Stimulated activated CD4-positive, alpha-beta T cell treated with anti-CD3 and anti-CD28 coated beads, Interleukin-12 subunit alpha, Interleukin-12 subunit beta, amount 100 ng/mL, for 48 hours (primary cell): Measurements from ENCODE around the gene BMP6.
A peak's percentile ranks its signal among the peaks of the same experiment; 100 is the strongest.

Source experiments
- DNase-seq, 3 donors: peaks; one replicate each; pipeline ENCODE4 v3.0.0-alpha.2; 2020; ENCODE audit warnings: low read depth in 2 of 3, low spot score in 1 of 3

The BMP6 gene

GRCh38 chr6:7725849-7726415 lies at the start of gene BMP6:
TSS of gene BMP6 (plus strand) at chr6:7726099. CDS start at chr6:7726956, 857 bp downstream.
- peak; percentile 21 to 45 (median 38) for DNase-seq

GRCh38 chr6:7677229-7677628 lies 48.7 kb upstream of the BMP6 start:
- DNase-seq: no peak

GRCh38 chr6:7680393-7681075 lies 45.4 kb upstream of the BMP6 start:
- no peak for DNase-seq

- DNase-seq: no peak
Observed at GRCh38 chr6:7681449-7681848, 44.5 kb upstream of the BMP6 start.

- no peak for DNase-seq
Observed at GRCh38 chr6:7684076-7684475, 41.8 kb upstream of the BMP6 start.

- no peak for DNase-seq
Observed at GRCh38 chr6:7684843-7685242, 41.1 kb upstream of the BMP6 start.

- DNase-seq: no peak
Observed at GRCh38 chr6:7685276-7685675, 40.6 kb upstream of the BMP6 start.

GRCh38 chr6:7687145-7688111 lies 38.5 kb upstream of the BMP6 start:
- no peak for DNase-seq

- DNase-seq: no peak
Observed at GRCh38 chr6:7691021-7691420, 34.9 kb upstream of the BMP6 start.

- no peak for DNase-seq
Observed at GRCh38 chr6:7691675-7692452, 34.0 kb upstream of the BMP6 start.

- DNase-seq: no peak
Observed at GRCh38 chr6:7692453-7692784, 33.5 kb upstream of the BMP6 start.

- no peak for DNase-seq
Observed at GRCh38 chr6:7693827-7694226, 32.1 kb upstream of the BMP6 start.

- no peak for DNase-seq
Observed at GRCh38 chr6:7696061-7696460, 29.8 kb upstream of the BMP6 start.

- DNase-seq: no peak
Observed at GRCh38 chr6:7697432-7697819, 28.5 kb upstream of the BMP6 start.

GRCh38 chr6:7697820-7698623 lies 27.9 kb upstream of the BMP6 start:
- DNase-seq: no peak

- DNase-seq: no peak
Observed at GRCh38 chr6:7701212-7701834, 24.6 kb upstream of the BMP6 start.

- no peak for DNase-seq
Observed at GRCh38 chr6:7703148-7703680, 22.7 kb upstream of the BMP6 start.

GRCh38 chr6:7705483-7705882 lies 20.4 kb upstream of the BMP6 start:
- no peak for DNase-seq

- DNase-seq: no peak
Observed at GRCh38 chr6:7706269-7706668, 19.6 kb upstream of the BMP6 start.

GRCh38 chr6:7707787-7708186 lies 18.1 kb upstream of the BMP6 start:
- DNase-seq: no peak
